Measurements from ENCODE around the gene SLC16A6.
"Not testable (repeated sequence)": the region's sequence is repeated elsewhere in the genome, so short reads cannot be mapped to it uniquely, and the experiment has no call there.

The SLC16A6 gene

DNA sequence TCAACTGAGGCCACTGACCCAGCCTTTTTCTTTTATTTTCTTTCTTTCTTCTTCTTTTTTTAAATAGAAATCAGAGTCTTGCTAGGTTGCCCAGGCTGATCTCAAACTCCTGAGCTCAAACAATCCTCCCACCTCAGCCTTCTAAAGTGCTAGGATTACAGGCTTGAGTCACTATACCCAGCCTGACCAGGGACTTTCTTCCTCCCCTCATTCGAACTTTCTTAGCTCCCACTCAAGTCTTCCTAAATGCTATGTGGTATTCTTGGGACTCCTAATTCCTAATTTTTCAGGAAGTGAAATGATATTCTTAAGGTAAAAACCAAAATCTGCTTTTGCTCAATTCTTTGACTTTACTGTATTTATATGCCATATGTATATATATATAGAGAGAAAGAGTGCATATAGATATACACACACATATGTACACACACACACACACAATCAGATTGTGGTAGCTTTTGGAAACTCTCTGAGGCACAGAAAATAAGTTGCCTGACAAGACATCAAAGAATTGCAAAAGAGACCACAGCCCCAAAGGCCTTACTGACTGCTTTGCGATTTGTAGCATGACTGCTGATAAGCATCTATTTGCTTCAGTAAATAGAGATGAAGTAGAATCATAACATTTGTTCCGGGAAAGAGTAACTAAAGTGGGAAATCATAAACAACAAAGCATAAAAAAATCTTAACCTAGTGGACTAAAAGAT lies 52.6 kb downstream of the SLC16A6 start:
- TF ChIP-seq, protein P1, sequence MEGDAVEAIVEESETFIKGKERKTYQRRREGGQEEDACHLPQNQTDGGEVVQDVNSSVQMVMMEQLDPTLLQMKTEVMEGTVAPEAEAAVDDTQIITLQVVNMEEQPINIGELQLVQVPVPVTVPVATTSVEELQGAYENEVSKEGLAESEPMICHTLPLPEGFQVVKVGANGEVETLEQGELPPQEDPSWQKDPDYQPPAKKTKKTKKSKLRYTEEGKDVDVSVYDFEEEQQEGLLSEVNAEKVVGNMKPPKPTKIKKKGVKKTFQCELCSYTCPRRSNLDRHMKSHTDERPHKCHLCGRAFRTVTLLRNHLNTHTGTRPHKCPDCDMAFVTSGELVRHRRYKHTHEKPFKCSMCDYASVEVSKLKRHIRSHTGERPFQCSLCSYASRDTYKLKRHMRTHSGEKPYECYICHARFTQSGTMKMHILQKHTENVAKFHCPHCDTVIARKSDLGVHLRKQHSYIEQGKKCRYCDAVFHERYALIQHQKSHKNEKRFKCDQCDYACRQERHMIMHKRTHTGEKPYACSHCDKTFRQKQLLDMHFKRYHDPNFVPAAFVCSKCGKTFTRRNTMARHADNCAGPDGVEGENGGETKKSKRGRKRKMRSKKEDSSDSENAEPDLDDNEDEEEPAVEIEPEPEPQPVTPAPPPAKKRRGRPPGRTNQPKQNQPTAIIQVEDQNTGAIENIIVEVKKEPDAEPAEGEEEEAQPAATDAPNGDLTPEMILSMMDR (IDR thresholded peaks at IDR 0.05; ENCODE audit: low read depth, low read length), result no peak
- in situ Hi-C loops (cut with HindIII; ENCODE audit: low sequenced_read_pairs), result no loop called here
- no peak for DNase-seq (ENCODE audit: low read depth, low spot score)
- no peak overlapping the region for H3K4me3 ChIP-seq (ENCODE audit: low read depth, low read length)

DNA sequence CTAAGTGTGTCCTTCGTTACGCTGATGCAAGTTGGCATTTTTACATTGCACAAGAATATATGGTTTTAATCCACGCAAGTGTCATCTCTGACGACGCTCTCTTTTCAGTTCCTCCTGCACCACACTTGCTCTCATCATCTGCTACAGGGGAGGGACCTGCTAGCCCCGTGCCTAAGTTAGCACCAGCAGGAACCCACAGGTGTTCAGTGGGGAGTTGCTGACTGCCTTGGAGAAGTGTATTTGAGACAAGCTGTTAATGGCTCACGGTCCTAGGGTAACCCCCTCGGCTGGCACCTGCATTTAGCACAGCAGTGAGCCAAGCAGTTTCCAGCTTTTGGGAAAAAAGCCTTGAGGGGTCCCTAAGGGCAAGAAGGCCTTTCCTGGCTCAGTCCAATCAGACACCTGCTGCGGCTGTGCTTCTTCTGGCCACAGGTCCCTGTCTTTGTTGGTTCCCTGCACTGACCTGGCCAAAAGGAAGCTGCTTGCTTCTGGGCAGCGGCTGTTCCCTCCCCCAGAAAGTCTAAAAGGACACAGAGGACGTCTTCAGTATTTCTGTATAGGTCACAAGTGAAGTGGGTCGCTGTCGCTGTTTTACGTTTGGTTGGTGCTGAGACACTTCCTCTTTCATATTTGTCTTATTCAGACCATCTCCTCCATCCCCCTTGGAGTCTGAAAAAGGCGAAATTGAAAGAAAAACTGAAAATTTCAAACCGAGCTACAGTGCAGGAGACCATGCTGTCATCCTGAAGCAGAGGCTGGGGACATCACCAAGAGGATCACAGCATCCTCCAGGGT lies 53.4 kb downstream of the SLC16A6 start:
- in situ Hi-C loops (cut with HindIII; ENCODE audit: low sequenced_read_pairs); DNase-seq (ENCODE audit: low read depth, low spot score); H3K4me3 ChIP-seq (ENCODE audit: low read depth, low read length): not testable (repeated sequence)

DNA sequence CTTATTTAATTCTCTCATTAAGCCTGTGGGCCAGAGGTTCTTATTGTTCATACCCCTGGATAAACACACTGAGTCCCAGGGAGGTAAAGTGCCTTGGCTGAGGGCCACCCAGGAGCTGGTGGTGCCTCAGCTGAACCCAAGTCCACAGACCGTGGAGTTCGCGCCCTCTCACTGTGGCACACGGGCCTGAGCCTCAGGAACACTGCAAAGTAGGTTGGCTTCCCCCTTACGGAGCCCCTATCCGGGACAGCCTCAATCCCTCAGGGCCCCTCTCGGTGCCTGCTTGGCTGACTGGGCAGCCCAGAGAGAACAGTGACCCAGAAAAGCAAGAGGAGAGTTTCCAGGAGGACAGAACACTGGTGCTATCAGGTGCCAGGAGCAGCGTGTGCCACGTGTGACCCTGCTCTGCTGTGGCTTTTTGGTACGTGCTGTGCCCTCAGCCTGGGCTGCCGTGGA lies 55.6 kb downstream of the SLC16A6 start:
- DNase-seq (ENCODE audit: low read depth, low spot score); H3K4me3 ChIP-seq (ENCODE audit: low read depth, low read length); in situ Hi-C loops (cut with HindIII; ENCODE audit: low sequenced_read_pairs): not testable (repeated sequence)

DNA sequence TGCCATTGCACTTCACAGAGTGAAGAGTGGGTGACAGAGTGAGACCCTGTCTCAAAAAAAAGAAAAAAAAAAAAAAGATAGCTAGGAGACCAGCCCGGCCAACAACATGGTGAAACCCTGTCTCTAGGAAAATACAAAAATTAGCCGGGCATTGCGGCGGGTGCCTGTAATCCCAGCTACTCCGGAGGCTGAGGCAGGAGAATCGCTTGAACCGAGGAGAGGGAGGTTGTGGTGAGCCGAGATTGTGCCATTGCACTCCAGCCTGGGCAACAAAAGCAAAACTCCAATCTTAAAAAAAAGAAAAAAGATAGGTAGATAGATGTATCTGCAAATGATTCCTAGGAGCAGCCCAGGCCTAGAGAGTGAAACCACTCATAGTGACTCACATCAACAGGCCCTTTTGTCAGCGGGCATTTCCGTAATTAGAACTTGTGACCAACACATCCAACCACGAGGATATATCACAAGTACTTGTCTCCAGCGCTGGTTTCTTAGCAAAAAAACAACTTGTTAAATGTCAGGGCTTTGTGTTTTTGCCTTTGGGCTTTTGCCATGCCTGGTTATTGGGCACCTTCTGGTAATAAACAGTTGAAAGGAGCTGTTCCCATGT lies 56.1 kb downstream of the SLC16A6 start:
- H3K4me3 ChIP-seq (ENCODE audit: low read depth, low read length); in situ Hi-C loops (cut with HindIII; ENCODE audit: low sequenced_read_pairs): not testable (repeated sequence)
- peak; percentile 93 for DNase-seq (ENCODE audit: low read depth, low spot score)

DNA sequence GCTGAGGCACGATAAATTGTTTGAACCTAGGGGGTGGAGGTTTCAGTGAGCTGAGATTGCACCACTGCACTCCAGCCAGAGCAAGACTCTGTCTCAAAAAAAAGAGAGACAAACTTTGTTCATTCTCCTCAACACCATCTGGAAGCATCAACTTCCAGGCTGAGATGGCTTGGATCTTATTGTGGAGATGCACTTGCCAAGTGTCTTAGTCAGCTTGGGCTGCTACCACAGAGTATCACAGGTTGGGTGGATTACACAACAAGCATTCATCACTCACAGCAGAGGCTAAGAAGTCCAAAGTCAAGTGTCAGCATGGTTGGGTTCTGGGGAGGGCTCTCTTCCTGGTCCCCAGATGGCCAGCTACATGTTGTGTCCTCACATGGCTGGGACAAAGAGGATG lies 58.2 kb downstream of the SLC16A6 start:
- H3K4me3 ChIP-seq (ENCODE audit: low read depth, low read length); in situ Hi-C loops (cut with HindIII; ENCODE audit: low sequenced_read_pairs): not testable (repeated sequence)
- peak; percentile 33 for DNase-seq (ENCODE audit: low read depth, low spot score)

DNA sequence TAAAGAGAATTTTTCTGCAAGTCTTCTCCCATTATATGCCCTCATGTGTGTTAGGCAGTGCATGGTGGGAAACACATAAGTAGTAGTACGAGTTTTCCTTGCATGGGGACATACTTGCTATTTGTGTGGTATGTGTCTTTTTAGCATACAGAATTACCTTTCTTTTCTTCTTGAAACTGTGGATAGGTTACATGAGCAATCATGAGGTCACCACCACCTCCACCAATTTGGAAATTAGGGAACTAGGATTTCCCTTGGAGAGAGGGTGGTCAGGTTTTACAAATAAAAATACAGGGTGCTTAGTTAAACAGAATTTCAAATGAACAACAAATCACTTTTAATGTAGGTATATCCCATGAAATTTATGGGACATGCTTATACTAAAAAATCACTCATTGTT lies 59.4 kb downstream of the SLC16A6 start:
- H3K4me3 ChIP-seq (ENCODE audit: low read depth, low read length), result no peak overlapping the region
- in situ Hi-C loops (cut with HindIII; ENCODE audit: low sequenced_read_pairs), result no loop called here
- no peak for DNase-seq (ENCODE audit: low read depth, low spot score)
- TF ChIP-seq, protein P1 (IDR thresholded peaks at IDR 0.05; ENCODE audit: low read depth, low read length), result no peak

DNA sequence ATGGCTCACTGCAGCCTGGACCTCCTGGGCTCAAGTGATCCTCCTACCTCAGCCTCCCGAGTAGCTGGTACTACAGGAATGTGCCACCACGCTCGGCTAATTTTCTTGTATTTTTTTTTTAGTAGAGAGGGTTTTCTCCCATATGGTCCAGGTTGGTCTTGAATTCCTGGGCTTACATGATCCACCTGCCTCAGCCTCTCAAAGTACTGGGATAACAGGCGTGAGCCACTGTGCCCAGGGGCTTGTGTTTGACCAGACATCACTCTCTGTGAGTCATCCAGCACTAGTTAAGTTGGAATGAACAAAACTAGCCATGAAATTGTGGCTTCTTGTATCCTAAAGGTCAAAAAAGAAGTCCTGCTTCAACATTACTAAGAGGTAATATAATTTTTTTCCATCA lies 59.8 kb downstream of the SLC16A6 start:
- H3K4me3 ChIP-seq (ENCODE audit: low read depth, low read length); DNase-seq (ENCODE audit: low read depth, low spot score); in situ Hi-C loops (cut with HindIII; ENCODE audit: low sequenced_read_pairs): not testable (repeated sequence)

DNA sequence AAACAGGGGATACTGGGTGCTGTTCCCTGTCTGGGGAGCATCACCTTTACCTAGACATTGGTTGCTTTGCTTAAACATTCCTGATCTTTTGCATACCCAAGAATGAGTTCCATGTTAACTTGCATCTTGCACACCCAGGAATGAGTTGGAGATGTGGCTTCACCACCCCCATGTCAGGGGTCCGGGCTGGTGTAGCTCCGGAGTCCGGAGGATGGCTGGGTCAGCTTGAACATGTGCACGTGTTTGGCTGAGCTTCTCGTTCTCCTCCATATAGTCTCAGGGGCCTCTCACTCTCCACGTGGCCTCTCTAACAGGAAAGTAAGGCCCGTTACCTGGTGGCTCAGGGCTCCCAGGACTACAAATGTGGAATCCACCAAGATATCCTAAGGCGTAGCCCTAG lies 61.3 kb downstream of the SLC16A6 start:
- TF ChIP-seq, protein P1 (IDR thresholded peaks at IDR 0.05; ENCODE audit: low read depth, low read length), result no peak
- no peak for DNase-seq (ENCODE audit: low read depth, low spot score)
- in situ Hi-C loops (cut with HindIII; ENCODE audit: low sequenced_read_pairs), result no loop called here
- no peak overlapping the region for H3K4me3 ChIP-seq (ENCODE audit: low read depth, low read length)

DNA sequence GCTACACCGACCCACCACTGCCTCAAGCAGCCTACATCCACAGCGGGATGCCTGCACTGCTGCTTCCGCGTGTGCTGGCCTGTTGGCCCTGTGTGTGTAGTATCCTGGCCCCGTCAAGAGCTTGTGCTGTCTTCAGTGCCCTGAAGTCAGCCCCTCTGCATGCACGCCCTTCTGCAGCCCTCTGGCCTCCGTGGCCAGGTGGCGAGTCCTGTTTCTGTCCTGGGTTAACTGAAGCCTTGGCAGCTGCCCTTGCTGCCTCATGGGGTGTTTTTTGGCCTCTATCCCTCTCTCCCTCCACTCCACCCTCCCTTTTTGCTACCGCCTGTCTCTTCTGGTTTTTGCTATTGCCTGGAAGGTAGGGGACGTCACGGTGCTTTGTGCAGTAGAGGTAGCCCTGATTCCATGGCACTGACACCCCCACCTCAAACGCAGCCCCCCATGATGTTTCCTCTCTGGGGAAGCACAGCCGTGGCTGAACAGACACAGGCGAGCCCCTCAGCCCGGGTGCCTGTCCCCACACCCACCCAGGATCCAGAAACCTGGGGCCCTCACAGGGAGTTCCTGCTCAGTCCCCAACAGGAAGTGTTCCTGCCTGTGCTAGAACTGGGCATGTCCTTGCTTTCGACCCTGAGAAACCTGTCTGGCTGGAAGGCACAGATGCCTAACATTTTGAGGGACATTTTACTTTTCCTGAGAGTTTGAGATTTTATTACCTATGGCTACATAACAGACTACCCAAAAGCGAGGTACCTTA lies 61.9 kb downstream of the SLC16A6 start:
- no peak for DNase-seq (ENCODE audit: low read depth, low spot score)
- in situ Hi-C loops (cut with HindIII; ENCODE audit: low sequenced_read_pairs), result no loop called here
- H3K4me3 ChIP-seq (ENCODE audit: low read depth, low read length), result no peak overlapping the region
- TF ChIP-seq, protein P1 (IDR thresholded peaks at IDR 0.05; ENCODE audit: low read depth, low read length), result no peak

DNA sequence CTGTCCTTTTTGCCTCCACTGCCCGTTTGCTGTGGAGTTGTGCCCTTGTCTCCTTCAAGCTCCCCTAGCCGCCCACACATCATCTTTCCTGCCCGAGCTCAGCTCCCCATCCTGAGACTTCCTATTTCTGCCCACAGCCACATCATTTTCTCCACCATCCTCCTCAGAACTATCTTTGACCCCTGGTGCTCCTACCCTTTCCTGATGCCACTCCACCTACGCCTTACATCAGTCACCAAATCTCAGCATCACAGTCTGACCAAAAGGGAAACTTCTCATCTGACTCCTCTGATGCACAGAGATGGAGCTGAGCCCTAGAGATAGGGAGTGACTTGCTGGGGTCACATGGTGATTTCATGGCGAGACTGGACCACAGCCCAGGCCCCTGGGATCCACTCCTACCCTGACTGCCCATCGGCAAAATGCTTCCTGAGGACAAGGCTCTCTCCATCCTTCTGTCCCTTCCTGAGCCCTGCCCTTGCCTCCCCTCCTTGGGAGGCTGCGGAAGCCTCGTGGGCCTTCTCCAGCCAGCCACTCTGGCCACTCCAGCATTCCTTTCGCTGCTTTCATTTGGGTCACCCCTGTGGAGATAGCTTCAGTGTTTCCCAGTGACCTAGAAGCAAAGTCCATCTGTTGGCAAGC lies 62.8 kb downstream of the SLC16A6 start:
- DNase-seq (ENCODE audit: low read depth, low spot score); in situ Hi-C loops (cut with HindIII; ENCODE audit: low sequenced_read_pairs); H3K4me3 ChIP-seq (ENCODE audit: low read depth, low read length): not testable (repeated sequence)

DNA sequence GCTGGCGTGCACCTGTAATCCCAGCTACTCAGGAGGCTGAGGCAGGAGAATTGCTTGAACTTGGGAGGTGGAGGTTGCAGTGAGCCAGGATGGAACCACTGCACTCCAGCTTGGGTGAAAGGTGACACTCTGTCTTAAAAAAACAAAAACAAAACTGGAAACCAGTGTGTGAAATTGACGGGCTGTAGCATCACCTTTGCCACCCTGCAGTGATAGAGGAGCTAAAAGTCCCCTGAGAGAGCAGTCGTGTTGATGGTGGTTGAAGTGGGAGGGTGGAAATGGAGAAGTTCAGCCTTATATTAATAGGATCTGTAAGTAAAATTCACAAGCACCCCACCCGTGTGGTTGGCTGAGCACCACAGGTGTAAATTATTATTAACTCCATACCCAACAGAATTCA lies 65.9 kb downstream of the SLC16A6 start:
- H3K4me3 ChIP-seq (ENCODE audit: low read depth, low read length); in situ Hi-C loops (cut with HindIII; ENCODE audit: low sequenced_read_pairs); DNase-seq (ENCODE audit: low read depth, low spot score): not testable (repeated sequence)
